ENCODE measurements around the gene RBBP8NL. TPM values are rescaled to one million over a fixed set of nuclear protein-coding genes. Genes with fewer than 3 reads are reported as not detected.

Gene RBBP8NL
- polyA plus RNA-seq, 2 of the 4 experiments (the other 2 are of a cell fraction): not detected

DNA sequence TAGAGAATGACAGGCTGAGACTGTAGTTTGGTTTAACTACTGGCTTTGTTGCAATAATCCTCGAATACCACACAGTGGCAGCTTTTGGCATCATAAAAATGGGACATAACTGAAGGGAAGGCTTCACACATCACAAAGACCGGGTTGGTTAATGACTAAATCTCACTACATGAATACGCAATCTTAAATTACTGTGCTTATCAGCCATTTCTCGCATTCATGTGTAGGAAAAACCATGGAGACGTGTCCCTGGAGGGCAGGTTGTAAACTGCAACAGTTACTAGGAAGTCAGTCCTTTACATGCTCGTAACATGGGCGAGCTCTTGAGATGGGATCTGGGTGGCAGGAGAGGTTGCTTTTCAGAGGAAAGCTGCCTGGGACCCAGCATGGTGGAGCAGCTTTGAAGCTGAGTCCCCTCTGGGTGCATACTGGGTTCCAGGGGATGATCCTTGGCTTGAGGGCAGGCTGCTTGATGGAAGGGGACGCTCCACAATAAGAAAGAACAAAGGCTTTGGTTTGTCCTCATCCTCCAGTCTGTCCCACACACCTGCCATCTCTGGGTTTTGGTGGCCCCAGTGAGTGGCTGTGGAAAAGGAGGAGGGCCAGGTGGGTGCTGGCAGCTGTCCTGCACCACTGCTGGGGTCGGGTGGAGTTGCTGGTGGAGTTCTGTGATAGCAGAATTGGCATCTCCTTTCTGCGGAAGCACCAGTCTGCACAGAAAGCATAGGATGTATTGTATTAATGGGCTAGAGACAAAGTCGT is 38.3 kb downstream of the RBBP8NL start:
- WGBS (ENCODE audit: missing lambda C conversion rate): 79% methylated on average over 11 of the region's 11 CpGs
- TF ChIP-seq CHD2 (IDR thresholded peaks at IDR 0.05; ENCODE audit: low read length, partially characterized antibody): no peak
- no peak for TF ChIP-seq RFX5 (IDR thresholded peaks at IDR 0.05)
- no peak for TF ChIP-seq GATA3 (IDR thresholded peaks at IDR 0.05; ENCODE audit: borderline replicate concordance)
- no peak for TF ChIP-seq TP53 (CRISPR knock-in tag; IDR thresholded peaks at IDR 0.05)
- TF ChIP-seq, protein P1, sequence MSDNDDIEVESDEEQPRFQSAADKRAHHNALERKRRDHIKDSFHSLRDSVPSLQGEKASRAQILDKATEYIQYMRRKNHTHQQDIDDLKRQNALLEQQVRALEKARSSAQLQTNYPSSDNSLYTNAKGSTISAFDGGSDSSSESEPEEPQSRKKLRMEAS (IDR thresholded peaks at IDR 0.05): no peak
- no peak for TF ChIP-seq HDAC2 (IDR thresholded peaks at IDR 0.05)
- TF ChIP-seq, protein P2, sequence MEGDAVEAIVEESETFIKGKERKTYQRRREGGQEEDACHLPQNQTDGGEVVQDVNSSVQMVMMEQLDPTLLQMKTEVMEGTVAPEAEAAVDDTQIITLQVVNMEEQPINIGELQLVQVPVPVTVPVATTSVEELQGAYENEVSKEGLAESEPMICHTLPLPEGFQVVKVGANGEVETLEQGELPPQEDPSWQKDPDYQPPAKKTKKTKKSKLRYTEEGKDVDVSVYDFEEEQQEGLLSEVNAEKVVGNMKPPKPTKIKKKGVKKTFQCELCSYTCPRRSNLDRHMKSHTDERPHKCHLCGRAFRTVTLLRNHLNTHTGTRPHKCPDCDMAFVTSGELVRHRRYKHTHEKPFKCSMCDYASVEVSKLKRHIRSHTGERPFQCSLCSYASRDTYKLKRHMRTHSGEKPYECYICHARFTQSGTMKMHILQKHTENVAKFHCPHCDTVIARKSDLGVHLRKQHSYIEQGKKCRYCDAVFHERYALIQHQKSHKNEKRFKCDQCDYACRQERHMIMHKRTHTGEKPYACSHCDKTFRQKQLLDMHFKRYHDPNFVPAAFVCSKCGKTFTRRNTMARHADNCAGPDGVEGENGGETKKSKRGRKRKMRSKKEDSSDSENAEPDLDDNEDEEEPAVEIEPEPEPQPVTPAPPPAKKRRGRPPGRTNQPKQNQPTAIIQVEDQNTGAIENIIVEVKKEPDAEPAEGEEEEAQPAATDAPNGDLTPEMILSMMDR (IDR thresholded peaks at IDR 0.05): no peak; the same call in 2 of the 3 replicates
- no peak for TF ChIP-seq EHMT2 (IDR thresholded peaks at IDR 0.05; ENCODE audit: low read depth)
- TF ChIP-seq JUNB (IDR thresholded peaks at IDR 0.05): no peak
- no peak for TF ChIP-seq HOXB13 (CRISPR knock-in tag; IDR thresholded peaks at IDR 0.05; ENCODE audit: low read depth)
- TF ChIP-seq ZC3H11A (IDR thresholded peaks at IDR 0.05): no peak
- no peak for TF ChIP-seq NPAS2 (CRISPR knock-in tag; IDR thresholded peaks at IDR 0.05; ENCODE audit: borderline replicate concordance)
- TF ChIP-seq SREBF2 (IDR thresholded peaks at IDR 0.05): no peak
- no peak for TF ChIP-seq PHF8 (IDR thresholded peaks at IDR 0.05; ENCODE audit: borderline replicate concordance, low read depth)
- TF ChIP-seq RNF2 (IDR thresholded peaks at IDR 0.05; ENCODE audit: borderline replicate concordance, low read depth): no peak
- peaks cover 23% of the 10 kb centered on the region for H3K4me1 ChIP-seq
- FAIRE-seq: no peak
- H3K27ac ChIP-seq: no peak overlapping the region
- ATAC-seq: no peak
- DNase-seq (ENCODE audit: low read depth in 1 of 2, low spot score in 1 of 2): no peak
- POLR2A ChIA-PET: interaction anchor here (1.4 kb wide), 1 partner anchor 11 kb away, joined by 3 read pairs; no protein-coding TSS in a partner anchor
- H3K9me3 ChIP-seq: no peaks in the 10 kb centered on the region
- CTCF ChIA-PET: interaction anchor here (1.1 to 6.0 kb wide), 4 partner anchors 9 to 228 kb away, joined by 3 to 38 read pairs (median 6); no protein-coding TSS in a partner anchor
- no peak overlapping the region for H3K4me3 ChIP-seq
- H3K4me2 ChIP-seq: peak overlapping the region; percentile 81

DNA sequence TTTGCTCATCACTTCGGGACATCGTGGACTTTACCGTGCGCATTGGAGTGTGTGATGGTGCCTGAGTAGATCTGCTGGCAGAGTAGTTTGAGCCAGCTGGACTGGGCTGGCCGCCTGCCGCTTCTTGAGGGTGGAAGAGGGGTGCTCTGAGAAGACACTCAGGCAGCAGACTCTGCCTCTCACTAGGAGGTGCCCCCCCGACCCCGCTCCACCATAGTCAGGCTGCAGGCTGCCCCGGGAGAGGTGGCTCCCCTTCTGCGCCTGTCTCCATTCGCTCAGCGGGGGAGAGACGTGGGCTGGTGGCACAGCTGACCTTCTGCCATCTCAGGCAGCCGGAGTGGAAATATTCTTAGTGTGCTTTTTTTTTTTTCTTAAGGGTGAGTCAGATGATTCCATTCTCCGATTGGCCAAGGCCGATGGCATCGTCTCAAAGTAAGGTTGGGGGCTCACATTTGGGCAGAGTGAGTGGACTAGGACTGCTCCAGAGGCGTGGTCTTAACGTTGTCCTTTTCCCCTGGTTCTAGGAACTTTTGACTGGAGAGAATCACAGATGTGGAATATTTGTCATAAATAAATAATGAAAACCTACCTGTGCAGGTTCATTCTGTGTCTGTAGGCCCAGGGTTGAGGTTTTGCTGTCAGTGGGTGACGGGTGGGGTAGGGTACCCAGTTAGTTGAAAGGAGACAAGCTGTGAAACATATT is 39.3 kb downstream of the RBBP8NL start:
- CTCF ChIA-PET: interaction anchor here (0.7 to 6.0 kb wide), 7 partner anchors 8 to 229 kb away, joined by 3 to 38 read pairs (median 4); no protein-coding TSS in a partner anchor
- Histone ChIP-seq H3K4me3 (peak overlapping the region; percentile 94), H3K27ac (peak overlapping the region; percentile 88 to 97), H3K9me3 (no peaks in the 10 kb centered on the region), H3K4me1 (peaks cover 23% of the 10 kb centered on the region), H3K4me2 (peak overlapping the region; percentile 81)
- WGBS (ENCODE audit: missing lambda C conversion rate): 47% methylated on average over 15 of the region's 20 CpGs
- TF ChIP-seq JUN (IDR thresholded peaks at IDR 0.05): no peak
- no peak for TF ChIP-seq TP53 (CRISPR knock-in tag; IDR thresholded peaks at IDR 0.05)
- TF ChIP-seq POLR2AphosphoS2 (conservative IDR thresholded peaks at IDR 0.05; ENCODE audit: low read length): no peak
- TF ChIP-seq, protein P3, sequence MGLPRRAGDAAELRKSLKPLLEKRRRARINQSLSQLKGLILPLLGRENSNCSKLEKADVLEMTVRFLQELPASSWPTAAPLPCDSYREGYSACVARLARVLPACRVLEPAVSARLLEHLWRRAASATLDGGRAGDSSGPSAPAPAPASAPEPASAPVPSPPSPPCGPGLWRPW (IDR thresholded peaks at IDR 0.05): no peak
- no peak for TF ChIP-seq MAZ (IDR thresholded peaks at IDR 0.05; ENCODE audit: borderline replicate concordance, low read depth, low read length)
- TF ChIP-seq, protein P4, sequence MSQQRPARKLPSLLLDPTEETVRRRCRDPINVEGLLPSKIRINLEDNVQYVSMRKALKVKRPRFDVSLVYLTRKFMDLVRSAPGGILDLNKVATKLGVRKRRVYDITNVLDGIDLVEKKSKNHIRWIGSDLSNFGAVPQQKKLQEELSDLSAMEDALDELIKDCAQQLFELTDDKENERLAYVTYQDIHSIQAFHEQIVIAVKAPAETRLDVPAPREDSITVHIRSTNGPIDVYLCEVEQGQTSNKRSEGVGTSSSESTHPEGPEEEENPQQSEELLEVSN (IDR thresholded peaks at IDR 0.05; ENCODE audit: borderline replicate concordance, low read depth): no peak
- no peak for TF ChIP-seq BHLHE40 (IDR thresholded peaks at IDR 0.05; ENCODE audit: low read depth, low read length)
- no peak for TF ChIP-seq FOXS1 (CRISPR knock-in tag; IDR thresholded peaks at IDR 0.05)
- no peak for TF ChIP-seq CHD4 (IDR thresholded peaks at IDR 0.05; ENCODE audit: borderline replicate concordance)
- TF ChIP-seq, protein P5, sequence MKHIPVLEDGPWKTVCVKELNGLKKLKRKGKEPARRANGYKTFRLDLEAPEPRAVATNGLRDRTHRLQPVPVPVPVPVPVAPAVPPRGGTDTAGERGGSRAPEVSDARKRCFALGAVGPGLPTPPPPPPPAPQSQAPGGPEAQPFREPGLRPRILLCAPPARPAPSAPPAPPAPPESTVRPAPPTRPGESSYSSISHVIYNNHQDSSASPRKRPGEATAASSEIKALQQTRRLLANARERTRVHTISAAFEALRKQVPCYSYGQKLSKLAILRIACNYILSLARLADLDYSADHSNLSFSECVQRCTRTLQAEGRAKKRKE (CRISPR knock-in tag; IDR thresholded peaks at IDR 0.05; ENCODE audit: low read depth): no peak
- no peak for TF ChIP-seq ZNF302 (CRISPR knock-in tag; IDR thresholded peaks at IDR 0.05)
- no peak for TF ChIP-seq EHMT2 (IDR thresholded peaks at IDR 0.05; ENCODE audit: low read depth)
- TF ChIP-seq NPAS2 (CRISPR knock-in tag; IDR thresholded peaks at IDR 0.05; ENCODE audit: borderline replicate concordance): no peak
- POLR2A ChIA-PET: interaction anchor here (1.8 kb wide), 1 partner anchor 9 kb away, joined by 4 read pairs; no protein-coding TSS in a partner anchor
- ATAC-seq (no peak), FAIRE-seq (no peak), DNase-seq (ENCODE audit: low read depth in 1 of 2, low spot score in 1 of 2) (no peak)
